Hepatocyte (in vitro differentiated cells): ENCODE measurements around the gene FOXP4.
A peak's percentile ranks its signal among the peaks of the same experiment; 100 is the strongest.

Experiments used
- EZH2 ChIP-seq: fragments of 200-600 bp; sonication (generic); IDR thresholded peaks from 2 replicates; pipeline ENCODE4 v1.6.1; 2016; ENCODE audit warnings: antibody characterized with exemption, mild to moderate bottlenecking, borderline replicate concordance
- EZH2phosphoT487 ChIP-seq: fragments of 200-600 bp; sonication (generic); IDR thresholded peaks from one replicate; pipeline ENCODE4 v1.6.1; 2018; ENCODE audit warnings: antibody characterized with exemption, mild to moderate bottlenecking, low read depth, moderate library complexity; ENCODE audit not compliant: unreplicated experiment, severe bottlenecking
- TF ChIP-seq, protein P1 (sequence below): fragments of 200-600 bp; sonication (generic); IDR thresholded peaks from 2 replicates; pipeline ENCODE4 v1.5.1; 2016; ENCODE audit warnings: antibody characterized with exemption, mild to moderate bottlenecking; ENCODE audit not compliant: poor library complexity

DNA sequence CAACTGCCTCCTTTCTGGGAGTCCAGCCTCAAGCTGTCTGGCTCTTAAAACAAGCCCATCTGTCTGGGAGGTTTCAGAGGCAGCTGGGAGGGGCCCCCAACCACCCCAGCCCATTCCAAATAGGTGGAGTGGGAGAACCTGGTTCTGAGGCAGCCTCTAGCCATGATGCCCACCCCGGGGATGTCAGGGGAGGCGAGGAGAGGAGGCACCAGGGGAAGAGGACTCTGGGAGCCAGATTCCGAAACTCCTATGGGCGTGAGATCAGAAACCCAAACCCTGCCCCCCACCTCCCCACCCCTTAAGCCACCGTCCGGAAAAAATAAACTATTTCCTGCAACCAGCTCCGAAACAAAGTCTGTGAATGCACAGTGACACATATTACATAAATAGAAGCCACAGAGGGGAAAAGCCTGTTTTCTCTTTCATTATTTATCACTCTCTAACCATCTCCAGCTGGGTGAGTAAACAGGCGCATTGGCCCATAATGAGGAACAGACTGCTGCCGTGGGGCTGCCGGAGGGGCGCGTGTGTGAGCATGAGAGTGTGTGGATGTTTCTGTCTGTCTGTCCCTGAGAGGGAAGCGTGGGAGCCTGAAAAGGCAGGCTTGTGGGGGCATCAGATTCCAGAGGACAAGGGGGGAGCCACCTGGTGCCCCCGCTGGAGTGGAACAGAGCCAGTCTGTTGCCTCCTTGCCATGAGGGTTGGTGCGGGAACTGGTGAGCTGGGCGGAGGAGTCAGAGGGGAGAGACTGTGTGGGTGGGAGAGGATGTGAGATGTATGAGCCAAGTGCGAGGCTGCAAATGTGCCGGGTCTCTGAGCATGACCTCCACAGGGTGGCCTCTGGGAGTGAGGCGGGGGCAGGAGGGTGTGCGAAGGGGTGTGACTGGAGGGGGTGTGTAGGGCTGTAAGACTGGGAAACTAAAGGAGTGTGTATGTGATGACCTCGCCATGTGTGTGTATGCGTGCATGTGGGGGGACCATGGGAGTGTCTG lies 14.3 kb upstream of the FOXP4 start:
- TF ChIP-seq, protein P1, sequence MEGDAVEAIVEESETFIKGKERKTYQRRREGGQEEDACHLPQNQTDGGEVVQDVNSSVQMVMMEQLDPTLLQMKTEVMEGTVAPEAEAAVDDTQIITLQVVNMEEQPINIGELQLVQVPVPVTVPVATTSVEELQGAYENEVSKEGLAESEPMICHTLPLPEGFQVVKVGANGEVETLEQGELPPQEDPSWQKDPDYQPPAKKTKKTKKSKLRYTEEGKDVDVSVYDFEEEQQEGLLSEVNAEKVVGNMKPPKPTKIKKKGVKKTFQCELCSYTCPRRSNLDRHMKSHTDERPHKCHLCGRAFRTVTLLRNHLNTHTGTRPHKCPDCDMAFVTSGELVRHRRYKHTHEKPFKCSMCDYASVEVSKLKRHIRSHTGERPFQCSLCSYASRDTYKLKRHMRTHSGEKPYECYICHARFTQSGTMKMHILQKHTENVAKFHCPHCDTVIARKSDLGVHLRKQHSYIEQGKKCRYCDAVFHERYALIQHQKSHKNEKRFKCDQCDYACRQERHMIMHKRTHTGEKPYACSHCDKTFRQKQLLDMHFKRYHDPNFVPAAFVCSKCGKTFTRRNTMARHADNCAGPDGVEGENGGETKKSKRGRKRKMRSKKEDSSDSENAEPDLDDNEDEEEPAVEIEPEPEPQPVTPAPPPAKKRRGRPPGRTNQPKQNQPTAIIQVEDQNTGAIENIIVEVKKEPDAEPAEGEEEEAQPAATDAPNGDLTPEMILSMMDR: no peak
- TF ChIP-seq EZH2phosphoT487 (peak; percentile 35), EZH2 (no peak)
